K562 (cell line): ENCODE results near the gene MRGPRX3. TPM values are rescaled to one million over a fixed set of nuclear protein-coding genes. Genes with fewer than 3 reads are reported as not detected.

Experiments used
- ATF1 ChIP-seq, 2 experiments: fragments of 450-650 bp in 1 of 2; IDR thresholded peaks; 2 replicates each; pipeline ENCODE4 v1.6.1; 2016; ENCODE audit warnings: missing compliant biosample characterization in 1 of 2, missing genetic modification characterization in 1 of 2
- EHMT2 ChIP-seq: fragments of 450-650 bp; IDR thresholded peaks from 2 replicates; pipeline ENCODE4 v1.6.1; 2018; ENCODE audit warnings: antibody characterized with exemption
- ELF1 ChIP-seq: fragments of 200-800 bp; sonication (Bioruptor generic); IDR thresholded peaks from 2 replicates; pipeline ENCODE4 v1.6.1; 2016; ENCODE audit warnings: missing genetic modification characterization, missing compliant biosample characterization
- ELF2 ChIP-seq: fragments of 250-450 bp; sonication (Bioruptor Pico); IDR thresholded peaks from 2 replicates; pipeline ENCODE4 v1.5.0; 2021; ENCODE audit warnings: mild to moderate bottlenecking
- ESRRA ChIP-seq: fragments of 450-650 bp; IDR thresholded peaks from 2 replicates; pipeline ENCODE4 v1.6.1; 2014; ENCODE audit warnings: low read depth, mild to moderate bottlenecking, moderate library complexity, borderline replicate concordance
- FOXJ3 ChIP-seq: sonication (generic); formaldehyde crosslinking; IDR thresholded peaks from 2 replicates; pipeline ENCODE4 v1.4.0; 2020; ENCODE audit warnings: mild to moderate bottlenecking, missing genetic modification reagents
- FOXM1 ChIP-seq, 2 experiments: fragments of 450-650 bp in 1 of 2; sonication (generic) in 1 of 2; formaldehyde crosslinking in 1 of 2; IDR thresholded peaks; 2 replicates each; pipeline versions ENCODE4 v1.6.1 to v1.9.0; 2017 to 2022; ENCODE audit warnings: low read depth in 2 of 2, mild to moderate bottlenecking in 2 of 2, missing genetic modification reagents in 1 of 2, moderate library complexity in 1 of 2
- HDAC2 ChIP-seq: fragments of 450-650 bp; IDR thresholded peaks from 2 replicates; pipeline ENCODE4 v1.6.1; 2016; ENCODE audit warnings: mild to moderate bottlenecking
- HEY1 ChIP-seq: fragments of 250-450 bp; sonication (Bioruptor Pico); IDR thresholded peaks from 2 replicates; pipeline ENCODE4 v1.5.0; 2020; ENCODE audit warnings: mild to moderate bottlenecking, moderate library complexity, borderline replicate concordance
- L3MBTL2 ChIP-seq: fragments of 450-650 bp; IDR thresholded peaks from 2 replicates; pipeline ENCODE4 v1.6.1; 2016; ENCODE audit warnings: mild to moderate bottlenecking, moderate library complexity
- MAFG ChIP-seq: fragments of 450-650 bp; conservative IDR thresholded peaks from 2 replicates; pipeline ENCODE4 v1.6.1; 2016; ENCODE audit warnings: missing genetic modification characterization, missing compliant biosample characterization
- MAZ ChIP-seq, 2 experiments: fragments of 450-650 bp in 1 of 2; sonication (generic) in 1 of 2; formaldehyde crosslinking; IDR thresholded peaks in 1 of 2; conservative IDR thresholded peaks in 1 of 2; 2 replicates each; pipeline versions ENCODE4 v1.4.0 to v1.5.0; 2020; ENCODE audit warnings: mild to moderate bottlenecking in 1 of 2, missing genetic modification reagents in 1 of 2
- MBD2 ChIP-seq: sonication (generic); IDR thresholded peaks from 2 replicates; pipeline ENCODE4 v1.6.1; 2016; ENCODE audit warnings: low read depth, borderline replicate concordance
- SIN3A ChIP-seq, 2 experiments: fragments of 150-350 bp in 1 of 2; IDR thresholded peaks; 2 replicates each; pipeline ENCODE4 v1.6.1; 2011 to 2016; ENCODE audit warnings: borderline replicate concordance in 2 of 2, low read depth in 2 of 2, low read length in 2 of 2, mild to moderate bottlenecking in 2 of 2, moderate library complexity in 2 of 2; ENCODE audit not compliant: control insufficient read depth in 1 of 2
- SMAD4 ChIP-seq: fragments of 250-450 bp; sonication (Bioruptor Pico); conservative IDR thresholded peaks from 2 replicates; pipeline ENCODE4 v1.8.0; 2021; ENCODE audit warnings: inconsistent platforms, mild to moderate bottlenecking, moderate library complexity
- SMC3 ChIP-seq: conservative IDR thresholded peaks from 2 replicates; pipeline ENCODE4 v1.6.1; 2011; ENCODE audit warnings: low read depth, low read length, improper control_type of control experiment; ENCODE audit not compliant: insufficient read depth
- SUPT5H ChIP-seq: fragments of 450-650 bp; IDR thresholded peaks from 2 replicates; pipeline ENCODE4 v1.6.1; 2016
- ZMIZ1 ChIP-seq, 2 experiments: fragments of 150-350 bp in 1 of 2; IDR thresholded peaks; 2 replicates each; pipeline ENCODE4 v1.6.1; 2012 to 2016; ENCODE audit warnings: low read depth in 2 of 2, low read length in 2 of 2, mild to moderate bottlenecking in 1 of 2, moderate library complexity in 1 of 2
- polyA plus RNA-seq, 8 experiments: library from polyadenylated mRNA; depleted of rRNA in 4 of 8; stranded (reverse) in 5 of 8; unstranded in 3 of 8; fragments of >200 nt; fragmentation: Nextera tagmentation in 2 of 8; fragmentation: Illumina TruSeq in 1 of 8; extraction: Ambion mirVana in 2 of 8; extraction: Trizol in 1 of 8; gene quantifications; 2 replicates each; pipeline versions ENCODE4 v1.2.1 to v1.2.3, GENCODE V29; 2011 to 2014; ENCODE audit warnings: inconsistent platforms in 1 of 8, missing spikeins in 1 of 8
- total RNA-seq, 7 experiments: library from RNA; depleted of rRNA in 6 of 7; stranded (reverse); fragments of >200 nt in 6 of 7; fragmentation: Illumina TruSeq in 2 of 7; extraction: Trizol in 2 of 7; gene quantifications; 2 replicates each; pipeline versions ENCODE4 v1.2.1 to v1.2.3, GENCODE V29; 2011 to 2021; ENCODE audit warnings: low replicate concordance in 1 of 7
- TF ChIP-seq, protein P1 (sequence below): fragments of 450-650 bp; IDR thresholded peaks from 2 replicates; pipeline ENCODE4 v1.6.1; 2016; ENCODE audit warnings: antibody characterized with exemption
- TF ChIP-seq, protein P2 (sequence below), 3 experiments: IDR thresholded peaks in 2 of 3; conservative IDR thresholded peaks in 1 of 3; 2 replicates each; pipeline ENCODE4 v1.5.1; 2011 to 2012; ENCODE audit warnings: low read length in 3 of 3, mild to moderate bottlenecking in 3 of 3, control low read depth in 2 of 3, improper control_type of control experiment in 1 of 3, inconsistent platforms in 1 of 3, low read depth in 1 of 3, mixed read lengths in 1 of 3, moderate library complexity in 1 of 3; ENCODE audit not compliant: insufficient read depth in 2 of 3

The MRGPRX3 gene
- total and polyA plus RNA-seq, 9 of the 15 experiments (the other 6 are each of a cell fraction or from before 2014, with no cell fraction given): not detected

DNA sequence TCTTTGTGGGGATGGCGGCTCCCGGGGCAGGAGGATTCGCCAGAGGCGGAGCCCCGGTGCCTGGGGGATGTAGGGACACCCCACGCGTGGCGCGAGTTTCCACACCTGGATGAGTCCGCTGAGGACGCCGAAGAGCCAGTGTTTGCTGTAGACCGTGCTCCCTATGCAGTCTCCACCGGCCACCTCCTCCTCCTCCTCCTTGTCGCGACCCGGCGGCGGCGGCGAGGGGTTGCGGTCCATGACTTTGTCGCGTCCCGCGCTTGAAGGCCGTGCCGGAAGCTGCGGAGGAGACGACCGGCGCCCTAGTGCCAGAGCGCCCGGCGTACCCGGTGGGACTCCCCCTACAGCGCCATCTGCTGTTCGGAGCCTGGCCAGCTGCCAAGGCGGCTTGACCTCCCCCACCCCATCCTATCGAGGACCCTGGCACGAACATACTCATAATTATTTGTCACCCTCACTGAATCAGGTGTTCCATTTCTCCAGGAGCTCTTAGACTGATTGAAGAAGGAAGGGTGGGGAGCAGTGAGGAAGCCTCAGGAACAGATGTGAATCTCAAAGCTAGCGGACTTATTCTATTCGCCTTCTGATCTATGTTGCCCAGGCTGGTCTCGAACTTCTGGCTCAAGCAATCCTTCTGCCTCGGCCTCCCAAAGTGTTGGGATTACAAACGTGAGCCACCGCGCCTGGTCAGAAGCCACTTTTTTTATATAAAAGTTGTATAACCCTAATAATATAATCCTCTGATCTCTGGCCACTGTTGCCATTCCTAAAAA lies 26.4 kb upstream of the MRGPRX3 start, which contains the start of gene SAAL1 (continued):
- TF ChIP-seq ELF2 (CRISPR knock-in tag): peak; percentile 72
- peak in 1 of 2 experiments; percentile 83; a peak in 2 of 4 replicates for TF ChIP-seq SIN3A (IDR thresholded peaks at IDR 0.05; ENCODE audit: borderline replicate concordance in 2 of 2, control insufficient read depth in 1 of 2, low read depth in 2 of 2, low read length in 2 of 2)
- TF ChIP-seq MAZ (CRISPR knock-in tag; conservative IDR thresholded peaks at IDR 0.05 in 1 of 2, IDR thresholded peaks at IDR 0.05 in 1 of 2): peak in 1 of 2 experiments; percentile 73
- TF ChIP-seq SMC3: no peak; the same call in 1 of the 2 replicates
- TF ChIP-seq, protein P1, sequence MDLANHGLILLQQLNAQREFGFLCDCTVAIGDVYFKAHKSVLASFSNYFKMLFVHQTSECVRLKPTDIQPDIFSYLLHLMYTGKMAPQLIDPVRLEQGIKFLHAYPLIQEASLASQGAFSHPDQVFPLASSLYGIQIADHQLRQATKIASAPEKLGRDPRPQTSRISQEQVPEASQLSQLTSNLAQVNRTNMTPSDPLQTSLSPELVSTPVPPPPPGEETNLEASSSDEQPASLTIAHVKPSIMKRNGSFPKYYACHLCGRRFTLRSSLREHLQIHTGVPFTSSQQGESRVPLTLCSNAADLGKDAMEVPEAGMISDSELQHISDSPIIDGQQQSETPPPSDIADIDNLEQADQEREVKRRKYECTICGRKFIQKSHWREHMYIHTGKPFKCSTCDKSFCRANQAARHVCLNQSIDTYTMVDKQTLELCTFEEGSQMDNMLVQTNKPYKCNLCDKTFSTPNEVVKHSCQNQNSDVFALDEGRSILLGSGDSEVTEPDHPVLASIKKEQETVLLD: peak; percentile 78
- TF ChIP-seq ELF1 (tag): peak; percentile 73
- TF ChIP-seq, protein P2, sequence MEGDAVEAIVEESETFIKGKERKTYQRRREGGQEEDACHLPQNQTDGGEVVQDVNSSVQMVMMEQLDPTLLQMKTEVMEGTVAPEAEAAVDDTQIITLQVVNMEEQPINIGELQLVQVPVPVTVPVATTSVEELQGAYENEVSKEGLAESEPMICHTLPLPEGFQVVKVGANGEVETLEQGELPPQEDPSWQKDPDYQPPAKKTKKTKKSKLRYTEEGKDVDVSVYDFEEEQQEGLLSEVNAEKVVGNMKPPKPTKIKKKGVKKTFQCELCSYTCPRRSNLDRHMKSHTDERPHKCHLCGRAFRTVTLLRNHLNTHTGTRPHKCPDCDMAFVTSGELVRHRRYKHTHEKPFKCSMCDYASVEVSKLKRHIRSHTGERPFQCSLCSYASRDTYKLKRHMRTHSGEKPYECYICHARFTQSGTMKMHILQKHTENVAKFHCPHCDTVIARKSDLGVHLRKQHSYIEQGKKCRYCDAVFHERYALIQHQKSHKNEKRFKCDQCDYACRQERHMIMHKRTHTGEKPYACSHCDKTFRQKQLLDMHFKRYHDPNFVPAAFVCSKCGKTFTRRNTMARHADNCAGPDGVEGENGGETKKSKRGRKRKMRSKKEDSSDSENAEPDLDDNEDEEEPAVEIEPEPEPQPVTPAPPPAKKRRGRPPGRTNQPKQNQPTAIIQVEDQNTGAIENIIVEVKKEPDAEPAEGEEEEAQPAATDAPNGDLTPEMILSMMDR (IDR thresholded peaks at IDR 0.05 in 2 of 3, conservative IDR thresholded peaks at IDR 0.05 in 1 of 3; ENCODE audit: insufficient read depth in 2 of 3, low read depth in 1 of 3, low read length in 3 of 3): peak; percentile 88 to 94 (median 89)
- TF ChIP-seq EHMT2: peak; percentile 65; the same call in 1 of the 2 replicates
- no peak for TF ChIP-seq MAFG (tag)
- peak; percentile 81 for TF ChIP-seq MBD2
- TF ChIP-seq FOXM1 (IDR thresholded peaks at IDR 0.05; ENCODE audit: low read depth): 0 out of 2 replicates have a peak, but pooled peaks have one; percentile 21
- TF ChIP-seq FOXM1 (CRISPR knock-in tag; IDR thresholded peaks at IDR 0.05; ENCODE audit: low read depth): 0 out of 2 replicates have a peak, but pooled peaks have one; percentile 44
- TF ChIP-seq ATF1 (CRISPR knock-in tag; IDR thresholded peaks at IDR 0.05): no peak
- TF ChIP-seq ATF1 (tag; IDR thresholded peaks at IDR 0.05): peak; percentile 59
- no peak for TF ChIP-seq HEY1 (CRISPR knock-in tag)
- TF ChIP-seq FOXJ3 (CRISPR knock-in tag): no peak
- TF ChIP-seq L3MBTL2: peak; percentile 64
- peak in 1 of 2 experiments; percentile 62; a peak in 1 of 4 replicates for TF ChIP-seq ZMIZ1 (IDR thresholded peaks at IDR 0.05; ENCODE audit: low read depth in 2 of 2, low read length in 2 of 2)
- TF ChIP-seq SMAD4 (CRISPR knock-in tag): peak; percentile 76
- peak; percentile 90 for TF ChIP-seq SUPT5H
- TF ChIP-seq HDAC2: 0 out of 2 replicates have a peak, but pooled peaks have one; percentile 42
- peak; percentile 88 for TF ChIP-seq ESRRA
